ENCODE results near the gene BACH1. TPM values are rescaled to one million over a fixed set of nuclear protein-coding genes. Genes with fewer than 3 reads are reported as not detected.

Gene BACH1
- total and polyA plus RNA-seq, 10 of the 15 experiments (the other 5 are each of a cell fraction or from before 2014, with no cell fraction given): 3.2 to 25.7 (median 10.5) TPM

- TF ChIP-seq ZNF687 (IDR thresholded peaks at IDR 0.05) (no peak), ZSCAN29 (IDR thresholded peaks at IDR 0.05) (no peak), CEBPZ (IDR thresholded peaks at IDR 0.05; ENCODE audit: low read depth, low read length) (no peak), KLF5 (IDR thresholded peaks at IDR 0.05; ENCODE audit: partially characterized antibody) (no peak), ZNF592 (IDR thresholded peaks at IDR 0.05) (no peak), PAX5 (IDR thresholded peaks at IDR 0.05; ENCODE audit: borderline replicate concordance, low read depth, low read length) (no peak)
These were observed 68.6 kb downstream of the BACH1 start (continued) for GRCh38 chr21:29367335-29367734.

Data from GM12878 (cell line).